Tongue (tissue), 2 donors: Measurements from ENCODE around the gene C2CD4A. TPM values are rescaled to one million over a fixed set of nuclear protein-coding genes. Genes with fewer than 3 reads are reported as not detected.

Experiments used
- DNase-seq: peaks from one replicate; pipeline ENCODE4 v3.0.0-alpha.2; 2015
- total RNA-seq: library from RNA; depleted of rRNA; stranded (reverse); fragments of >200 nt; gene quantifications from one replicate; pipeline ENCODE4 v1.2.3, GENCODE V29; 2014

Gene C2CD4A
- total RNA-seq, 1 donor from 2014 or later: not detected

GRCh38 chr15:62104401-62104800 is 37.6 kb downstream of the C2CD4A start:
- peak; percentile 77 for DNase-seq

DNA sequence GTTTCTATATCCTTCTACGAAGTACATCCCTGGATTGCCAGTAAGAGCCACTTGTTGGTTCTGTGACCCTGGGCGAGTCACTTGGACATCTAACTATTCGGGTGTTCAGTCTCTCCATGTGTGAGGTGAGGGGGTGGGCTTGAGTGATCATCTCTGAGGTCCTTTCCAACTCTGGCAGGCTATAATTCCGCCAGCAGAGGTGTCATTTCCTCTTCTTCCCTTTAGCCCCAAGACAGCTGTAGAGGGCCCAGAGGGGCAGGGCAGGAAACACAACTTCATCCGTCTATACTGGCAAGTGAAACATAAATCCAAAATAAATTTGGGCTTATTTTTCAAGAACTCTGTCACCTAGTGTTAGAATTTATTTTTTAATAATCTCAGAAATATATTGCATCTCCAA is 38.1 kb downstream of the C2CD4A start:
- DNase-seq: no peak

GRCh38 chr15:62105266-62105665 is 38.5 kb downstream of the C2CD4A start:
- DNase-seq: no peak

GRCh38 chr15:62106096-62106495 is 39.3 kb downstream of the C2CD4A start:
- DNase-seq: no peak

DNA sequence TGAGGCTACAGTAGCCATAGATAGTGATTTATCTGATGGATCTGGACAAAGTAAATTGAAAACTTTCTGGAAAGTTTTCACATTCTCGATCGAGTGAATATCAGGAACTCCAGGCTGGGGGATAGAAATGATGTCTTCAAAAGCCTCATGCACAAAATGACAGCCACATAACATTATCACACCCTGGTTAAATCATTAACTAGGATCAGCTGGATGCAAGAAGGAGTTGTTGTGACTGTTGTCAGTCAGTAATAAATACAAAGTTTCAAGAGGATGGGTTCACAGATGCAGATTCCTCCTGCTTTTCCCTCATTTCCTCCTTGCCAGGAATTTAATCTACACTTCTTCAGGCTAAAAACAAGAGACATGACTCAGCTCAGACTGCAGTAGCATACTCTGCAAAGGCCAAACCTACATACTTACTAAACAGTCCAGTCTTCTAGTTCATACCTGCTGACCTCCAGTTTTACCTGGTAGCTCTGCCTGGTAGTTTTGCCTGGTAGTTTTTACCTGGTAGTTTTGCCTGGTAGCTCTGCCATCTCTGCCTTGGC is 40.9 kb downstream of the C2CD4A start:
- DNase-seq: no peak

DNA sequence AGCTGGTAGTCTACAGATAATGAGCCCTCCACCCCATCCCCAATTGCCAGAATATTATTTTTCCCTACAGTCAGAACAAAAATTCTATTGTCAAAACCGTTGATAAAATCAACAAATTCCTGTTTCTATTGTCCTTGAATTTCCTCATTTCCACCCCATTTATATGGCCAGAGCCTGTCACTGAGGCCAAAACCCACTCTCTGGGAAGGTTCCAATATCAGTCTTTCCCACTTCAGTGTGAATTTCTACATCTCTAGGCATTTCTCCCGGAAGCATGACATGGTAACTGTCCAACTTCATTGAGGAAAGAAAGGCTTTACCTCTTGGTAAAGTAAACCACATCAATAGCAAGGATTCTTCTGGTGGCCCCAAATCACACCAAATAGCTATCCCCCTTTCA is 41.6 kb downstream of the C2CD4A start:
- no peak for DNase-seq

- peak; percentile 56 for DNase-seq
Measured at GRCh38 chr15:62109437-62109836, 42.7 kb downstream of the C2CD4A start.

GRCh38 chr15:62109982-62110851 is 43.4 kb downstream of the C2CD4A start:
- DNase-seq: peak; percentile 74

DNA sequence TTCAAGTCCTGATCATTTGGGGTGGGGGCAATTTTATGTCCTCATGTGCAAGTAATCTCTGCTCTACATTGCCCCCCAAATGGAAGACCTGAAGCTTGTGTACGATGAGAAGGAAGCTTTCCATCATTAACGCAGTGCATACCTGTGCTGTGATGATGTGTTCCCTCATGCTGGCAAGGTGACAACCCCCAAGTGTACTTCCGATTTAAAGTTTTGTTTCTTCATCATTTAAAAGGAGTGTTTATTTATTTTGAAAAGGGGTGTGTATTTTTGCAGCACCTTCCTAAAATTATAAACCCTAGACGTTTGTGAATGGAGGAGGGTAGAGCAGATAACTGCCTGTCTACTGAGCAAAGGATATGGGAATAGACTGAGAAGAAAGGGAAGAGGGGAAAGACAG is 45.3 kb downstream of the C2CD4A start:
- DNase-seq: no peak

- DNase-seq: peak; percentile 41
Measured at GRCh38 chr15:62112616-62113593, 46.1 kb downstream of the C2CD4A start.

GRCh38 chr15:62115847-62116246 is 49.1 kb downstream of the C2CD4A start:
- no peak for DNase-seq

DNA sequence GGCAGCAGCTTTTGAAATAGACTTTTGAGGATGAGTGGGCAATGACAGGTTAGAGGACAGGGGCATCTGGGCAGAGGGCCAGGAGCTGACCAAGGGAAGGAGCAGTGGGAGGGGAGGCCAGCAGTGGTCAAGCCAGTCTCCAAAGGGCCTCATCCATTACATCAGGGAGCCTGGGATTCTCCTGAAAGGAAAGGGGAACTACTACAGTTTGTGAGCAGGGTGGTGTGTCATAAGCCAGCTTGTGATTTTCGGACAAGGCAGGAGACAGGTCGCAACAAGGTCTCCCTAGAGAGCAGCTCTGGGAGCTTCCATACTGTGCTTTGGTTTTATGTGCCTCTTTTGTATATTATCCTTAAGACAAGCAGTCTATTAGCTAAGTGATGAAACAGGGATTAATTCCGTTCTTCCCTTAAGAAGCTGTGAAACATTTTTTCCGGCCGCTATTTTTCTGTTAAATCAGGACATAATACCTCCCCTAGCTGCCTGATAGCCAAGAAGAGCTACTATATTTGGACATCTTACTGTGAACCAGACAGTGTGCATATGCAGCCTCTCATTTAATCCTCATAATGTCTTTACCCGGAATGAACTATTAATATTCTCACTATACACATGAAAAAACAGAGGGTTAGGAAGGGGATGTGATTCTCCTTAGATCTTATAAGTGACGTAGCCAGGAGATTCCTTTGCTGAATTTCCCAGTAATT is 51.9 kb downstream of the C2CD4A start:
- no peak for DNase-seq

- peak; percentile 24 for DNase-seq
Measured at GRCh38 chr15:62119227-62119864, 52.6 kb downstream of the C2CD4A start.

DNA sequence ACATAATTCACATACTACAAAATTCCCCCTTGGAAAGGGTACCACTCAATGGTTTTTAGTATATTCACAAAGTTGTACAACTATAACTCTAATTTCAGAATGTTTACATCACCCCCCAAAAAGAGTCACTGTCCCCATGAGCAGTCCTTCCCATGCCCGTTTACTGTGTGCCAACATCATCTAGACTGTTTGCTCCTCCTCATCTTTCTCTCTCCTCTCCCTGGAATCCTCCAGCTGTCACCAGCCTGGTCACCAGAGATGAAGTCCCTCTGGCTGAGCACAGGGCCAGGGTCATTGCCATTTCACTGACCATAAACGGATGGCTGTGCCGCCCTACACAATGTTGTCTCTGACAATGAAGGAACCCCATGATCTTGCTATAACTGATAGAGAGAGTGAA is 53.1 kb downstream of the C2CD4A start:
- DNase-seq: no peak

Other genes starting within 250 kb of the C2CD4A start
- gene VPS13C, start 6.5 kb upstream of the C2CD4A start, total RNA-seq: 93.5 TPM
- 20.2 TPM for gene C2CD4B, start 98.3 kb downstream of the C2CD4A start, total RNA-seq